Right atrium auricular region (tissue), 2 donors: ENCODE results near the gene HSPA1B. TPM values are rescaled to one million over a fixed set of nuclear protein-coding genes. Genes with fewer than 3 reads are reported as not detected.

Experiments used
- DNase-seq: peaks from one replicate; pipeline ENCODE4 v3.0.0-alpha.2; 2019; ENCODE audit warnings: low spot score
- H3K27ac ChIP-seq, 2 donors: fragments of 200-600 bp; sonication (generic); 1 replicate in 1 of 2; 2 replicates in 1 of 2; pipeline ENCODE4 v1.5.1; 2016 to 2019
- H3K27me3 ChIP-seq, 2 donors: fragments of 200-600 bp; sonication (generic); one replicate each; pipeline versions ENCODE4 v1.5.1 to v1.6.0; 2017 to 2019
- H3K36me3 ChIP-seq: fragments of 200-600 bp; sonication (generic); one replicate; pipeline ENCODE4 v1.5.1; 2016
- H3K4me1 ChIP-seq, 2 donors: fragments of 200-600 bp; sonication (generic); one replicate each; pipeline versions ENCODE4 v1.5.1 to v1.6.0; 2017 to 2019
- H3K4me3 ChIP-seq, 2 donors: fragments of 200-600 bp; sonication (generic); 1 replicate in 1 of 2; 2 replicates in 1 of 2; pipeline ENCODE4 v1.5.1; 2017 to 2019; ENCODE audit warnings: mild to moderate bottlenecking in 1 of 2, moderate library complexity in 1 of 2
- H3K9me3 ChIP-seq, 2 donors: fragments of 200-600 bp; sonication (generic); one replicate each; pipeline ENCODE4 v1.5.1; 2019
- CTCF ChIP-seq, 2 donors: fragments of 200-600 bp; sonication (generic); IDR thresholded peaks; one replicate each; pipeline ENCODE4 v1.5.1; 2019; ENCODE audit warnings: antibody characterized with exemption in 2 of 2
- total RNA-seq, 2 donors: library from RNA; depleted of rRNA; stranded (reverse); fragments of >200 nt; gene quantifications; one replicate each; pipeline ENCODE4 v1.1.0, GENCODE V29; 2016

HSPA1B gene
- total RNA-seq, 2 donors from 2014 or later = 131 to 232 TPM

- H3K4me1 ChIP-seq = peaks cover 0 to 13% of the 10 kb centered on the region in 2 donors
- DNase-seq = no peak
- H3K36me3 ChIP-seq = peaks cover 77% of the 10 kb centered on the region
- H3K4me3 ChIP-seq = no peak overlapping the region
- H3K9me3 ChIP-seq = no peaks in the 10 kb centered on the region
- no peak for TF ChIP-seq CTCF (IDR thresholded peaks at IDR 0.05)
- no peak overlapping the region for H3K27ac ChIP-seq
- H3K27me3 ChIP-seq = no peaks in the 10 kb centered on the region
Measured at GRCh38 chr6:31781244-31782125, 46.1 kb upstream of the HSPA1B start.

- no peak for TF ChIP-seq CTCF (IDR thresholded peaks at IDR 0.05)
- Histone ChIP-seq H3K27me3 (no peaks in the 10 kb centered on the region), H3K4me3 (no peak overlapping the region), H3K36me3 (peaks cover 78% of the 10 kb centered on the region), H3K9me3 (no peaks in the 10 kb centered on the region), H3K4me1 (peaks cover 0 to 5% of the 10 kb centered on the region in 2 donors), H3K27ac (no peak overlapping the region)
- DNase-seq = no peak
Measured at GRCh38 chr6:31782126-31782855, 45.2 kb upstream of the HSPA1B start.

GRCh38 chr6:31784098-31784925 lies 43.2 kb upstream of the HSPA1B start:
- no peak for TF ChIP-seq CTCF (IDR thresholded peaks at IDR 0.05)
- H3K4me3 ChIP-seq = no peak overlapping the region
- no peaks in the 10 kb centered on the region for H3K4me1 ChIP-seq
- DNase-seq = no peak
- H3K27ac ChIP-seq = no peak overlapping the region
- H3K9me3 ChIP-seq = no peaks in the 10 kb centered on the region
- no peaks in the 10 kb centered on the region for H3K27me3 ChIP-seq
- peaks cover 65% of the 10 kb centered on the region for H3K36me3 ChIP-seq

GRCh38 chr6:31785475-31785874 lies 42.1 kb upstream of the HSPA1B start:
- H3K27ac ChIP-seq = no peak overlapping the region
- H3K9me3 ChIP-seq = no peaks in the 10 kb centered on the region
- no peak overlapping the region for H3K4me3 ChIP-seq
- H3K27me3 ChIP-seq = no peaks in the 10 kb centered on the region
- H3K4me1 ChIP-seq = no peaks in the 10 kb centered on the region
- DNase-seq = no peak
- TF ChIP-seq CTCF (IDR thresholded peaks at IDR 0.05) = no peak
- peaks cover 54% of the 10 kb centered on the region for H3K36me3 ChIP-seq

- peaks cover 10% of the 10 kb centered on the region for H3K36me3 ChIP-seq
- H3K4me3 ChIP-seq = no peak overlapping the region
- DNase-seq = no peak
- H3K27ac ChIP-seq = no peak overlapping the region
- TF ChIP-seq CTCF (IDR thresholded peaks at IDR 0.05) = peak in 1 of 2 donors; percentile 57
- no peaks in the 10 kb centered on the region for H3K27me3 ChIP-seq
- no peaks in the 10 kb centered on the region for H3K9me3 ChIP-seq
- H3K4me1 ChIP-seq = peaks cover 0 to 12% of the 10 kb centered on the region in 2 donors
Measured at GRCh38 chr6:31791324-31792089, 36.0 kb upstream of the HSPA1B start.
